GM21447 (cell line): ENCODE measurements around the gene CHD3.

Source experiments
- ATAC-seq: cut with Tn5 transposase; IDR thresholded peaks from one replicate; pipeline ENCODE4 v1.9.1; 2021; ENCODE audit not compliant: unreplicated experiment

The CHD3 gene

GRCh38 chr17:7864995-7865650, 23.5 kb upstream of the CHD3 start:
- ATAC-seq = no peak

GRCh38 chr17:7867881-7868329, 20.7 kb upstream of the CHD3 start:
- ATAC-seq = no peak

GRCh38 chr17:7873051-7873450, 15.5 kb upstream of the CHD3 start:
- no peak for ATAC-seq

- ATAC-seq = no peak
Measured at GRCh38 chr17:7875804-7876370, 12.7 kb upstream of the CHD3 start.

- ATAC-seq = no peak
Measured at GRCh38 chr17:7878234-7878633, 10.4 kb upstream of the CHD3 start.

GRCh38 chr17:7880076-7880868, 8.3 kb upstream of the CHD3 start:
- no peak for ATAC-seq

GRCh38 chr17:7881276-7882054, 7.1 kb upstream of the CHD3 start:
- ATAC-seq = no peak

- no peak for ATAC-seq
Measured at GRCh38 chr17:7882068-7882467, 6.5 kb upstream of the CHD3 start.

GRCh38 chr17:7882629-7883028, 6.0 kb upstream of the CHD3 start:
- no peak for ATAC-seq

GRCh38 chr17:7883781-7884386, 4.7 kb upstream of the CHD3 start:
- no peak for ATAC-seq

- no peak for ATAC-seq
Measured at GRCh38 chr17:7884581-7885366, 3.8 kb upstream of the CHD3 start.

GRCh38 chr17:7885367-7886226, 3.0 kb upstream of the CHD3 start:
- no peak for ATAC-seq

GRCh38 chr17:7886227-7887037, 2.2 kb upstream of the CHD3 start:
- ATAC-seq = no peak

- no peak for ATAC-seq
Measured at GRCh38 chr17:7887038-7887481, 1.5 kb upstream of the CHD3 start.

GRCh38 chr17:7887482-7888183, 956 bp upstream of the CHD3 start:
- no peak for ATAC-seq

GRCh38 chr17:7889166-7889955, 772 bp downstream of the CHD3 start:
- no peak for ATAC-seq
